ENCODE results near the gene MUC22. TPM values are rescaled to one million over a fixed set of nuclear protein-coding genes. Genes with fewer than 3 reads are reported as not detected.

Gene MUC22
- total RNA-seq, 1 donor from 2014 or later: not detected

DNA sequence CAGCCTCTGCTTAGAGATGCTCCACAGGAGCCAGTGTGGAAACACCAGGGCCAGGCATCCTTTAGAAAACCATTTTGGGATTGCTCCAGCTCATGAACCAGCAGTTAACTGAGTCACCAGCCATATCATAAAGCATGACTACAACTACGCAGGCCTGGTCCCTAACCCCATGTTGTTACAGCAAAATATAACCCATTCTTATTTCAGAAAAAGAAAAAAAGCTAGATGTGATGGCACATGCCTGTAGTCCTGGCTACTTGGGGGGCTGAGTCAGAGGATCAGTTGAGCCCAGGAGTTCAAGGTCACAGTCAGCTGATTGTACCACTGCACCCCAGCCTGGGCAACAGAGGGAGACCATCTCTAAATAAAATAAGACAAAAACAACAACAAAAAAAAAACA, 65.3 kb downstream of the MUC22 start:
- Histone ChIP-seq H3K36me3 (no peaks in the 10 kb centered on the region), H3K4me1 (peaks cover 0 to 8% of the 10 kb centered on the region in 2 donors), H3K4me3 (no peak overlapping the region), H3K27ac (no peak overlapping the region), H3K9me3 (no peaks in the 10 kb centered on the region), H3K27me3 (no peaks in the 10 kb centered on the region)
- TF ChIP-seq, protein P1, sequence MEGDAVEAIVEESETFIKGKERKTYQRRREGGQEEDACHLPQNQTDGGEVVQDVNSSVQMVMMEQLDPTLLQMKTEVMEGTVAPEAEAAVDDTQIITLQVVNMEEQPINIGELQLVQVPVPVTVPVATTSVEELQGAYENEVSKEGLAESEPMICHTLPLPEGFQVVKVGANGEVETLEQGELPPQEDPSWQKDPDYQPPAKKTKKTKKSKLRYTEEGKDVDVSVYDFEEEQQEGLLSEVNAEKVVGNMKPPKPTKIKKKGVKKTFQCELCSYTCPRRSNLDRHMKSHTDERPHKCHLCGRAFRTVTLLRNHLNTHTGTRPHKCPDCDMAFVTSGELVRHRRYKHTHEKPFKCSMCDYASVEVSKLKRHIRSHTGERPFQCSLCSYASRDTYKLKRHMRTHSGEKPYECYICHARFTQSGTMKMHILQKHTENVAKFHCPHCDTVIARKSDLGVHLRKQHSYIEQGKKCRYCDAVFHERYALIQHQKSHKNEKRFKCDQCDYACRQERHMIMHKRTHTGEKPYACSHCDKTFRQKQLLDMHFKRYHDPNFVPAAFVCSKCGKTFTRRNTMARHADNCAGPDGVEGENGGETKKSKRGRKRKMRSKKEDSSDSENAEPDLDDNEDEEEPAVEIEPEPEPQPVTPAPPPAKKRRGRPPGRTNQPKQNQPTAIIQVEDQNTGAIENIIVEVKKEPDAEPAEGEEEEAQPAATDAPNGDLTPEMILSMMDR (IDR thresholded peaks at IDR 0.05): no peak
- intact Hi-C loops (cut with DNase I): no loop called here
- no peak for DNase-seq (ENCODE audit: low spot score in 2 of 2)

DNA sequence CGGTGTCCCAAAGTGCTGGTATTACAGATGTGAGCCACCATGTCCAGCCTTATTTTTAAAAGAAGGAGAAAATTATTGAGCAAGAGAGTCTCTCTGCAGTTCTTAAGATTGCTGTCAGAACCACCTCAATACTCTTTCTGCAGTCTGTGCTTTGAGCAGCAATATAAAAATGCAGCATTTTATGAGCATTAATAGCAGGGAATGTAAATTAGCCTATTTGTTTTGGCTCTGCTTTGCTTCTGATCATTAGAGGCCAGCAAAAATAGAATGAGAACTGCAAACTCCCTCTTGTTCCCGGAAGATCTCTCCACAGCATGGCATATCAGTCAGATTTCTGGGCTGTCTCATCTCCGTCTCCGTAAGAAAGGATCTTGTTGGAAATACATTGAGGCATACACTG, 66.3 kb downstream of the MUC22 start:
- intact Hi-C loops (cut with DNase I): no loop called here
- H3K4me1 ChIP-seq: peaks cover 0 to 8% of the 10 kb centered on the region in 2 donors
- DNase-seq (ENCODE audit: low spot score in 2 of 2): no peak
- H3K27ac ChIP-seq: no peak overlapping the region
- no peaks in the 10 kb centered on the region for H3K27me3 ChIP-seq
- H3K4me3 ChIP-seq: no peak overlapping the region
- H3K9me3 ChIP-seq: no peaks in the 10 kb centered on the region
- TF ChIP-seq, protein P1 (IDR thresholded peaks at IDR 0.05): no peak
- no peaks in the 10 kb centered on the region for H3K36me3 ChIP-seq

DNA sequence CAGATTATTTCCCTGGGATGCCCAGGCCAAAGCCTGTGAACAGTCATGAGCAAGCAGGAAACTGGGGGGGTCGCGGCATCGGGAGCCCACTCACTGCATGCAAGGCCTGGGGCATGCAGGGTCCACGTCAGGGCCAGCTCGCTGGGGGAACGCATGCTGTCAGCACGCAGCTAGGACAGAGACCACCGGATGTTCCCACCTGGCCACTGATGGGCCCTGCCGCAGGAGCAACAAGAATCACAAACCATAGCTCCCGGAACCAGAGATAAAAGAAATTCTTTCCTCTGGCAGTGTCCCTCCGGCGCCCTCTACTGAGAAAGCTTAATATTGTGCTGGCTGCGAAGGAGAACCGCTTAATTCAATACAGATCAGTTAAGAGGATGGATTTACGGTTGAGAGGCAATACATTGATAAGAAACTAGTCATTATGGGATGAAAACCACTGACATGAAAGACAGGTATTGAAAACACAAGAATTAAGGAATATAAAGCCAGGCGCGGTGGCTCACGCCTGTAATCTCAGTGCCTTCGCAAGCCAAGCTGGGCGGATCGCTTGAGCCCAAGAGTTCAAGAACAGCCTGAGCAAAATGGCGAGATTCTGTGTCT, 69.5 kb downstream of the MUC22 start:
- peaks cover 0 to 3% of the 10 kb centered on the region in 2 donors for H3K4me1 ChIP-seq

DNA sequence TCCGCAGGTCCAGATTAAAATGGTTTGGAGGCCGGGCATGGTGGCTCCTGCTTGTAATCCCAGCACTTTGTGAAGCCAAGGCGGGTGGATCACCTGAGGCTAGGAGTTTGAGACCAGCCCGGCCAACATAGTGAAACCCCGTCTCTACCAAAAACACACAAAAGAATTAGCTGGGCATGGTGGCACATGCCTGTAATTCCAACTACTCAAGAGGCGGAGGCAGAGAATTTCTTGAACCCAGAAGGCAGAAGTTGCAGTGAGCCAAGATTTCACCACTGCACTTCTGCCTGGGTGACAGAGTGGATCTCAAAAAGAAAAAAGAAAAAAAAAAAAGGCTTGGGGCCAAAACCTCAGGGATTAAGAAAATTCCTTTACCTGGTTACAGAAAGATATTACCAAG, 71.6 kb downstream of the MUC22 start:
- H3K9me3 ChIP-seq: no peaks in the 10 kb centered on the region
- H3K27me3 ChIP-seq: no peaks in the 10 kb centered on the region
- peaks cover 0 to 3% of the 10 kb centered on the region in 2 donors for H3K4me1 ChIP-seq
- H3K27ac ChIP-seq: no peak overlapping the region
- intact Hi-C loops (cut with DNase I): no loop called here
- TF ChIP-seq, protein P1 (IDR thresholded peaks at IDR 0.05): no peak
- DNase-seq (ENCODE audit: low spot score in 2 of 2): no peak
- no peak overlapping the region for H3K4me3 ChIP-seq
- H3K36me3 ChIP-seq: no peaks in the 10 kb centered on the region

More for the DNA sequence above, 69.5 kb downstream of the MUC22 start:
- peak overlapping the region in 1 of 2 donors; percentile 56 for H3K4me3 ChIP-seq
- no peaks in the 10 kb centered on the region for H3K9me3 ChIP-seq
- no peak overlapping the region for H3K27ac ChIP-seq
- DNase-seq (ENCODE audit: low spot score in 2 of 2): peak in 1 of 2 donors; percentile 78
- intact Hi-C loops (cut with DNase I): no loop called here
- H3K36me3 ChIP-seq: no peaks in the 10 kb centered on the region
- TF ChIP-seq, protein P1 (IDR thresholded peaks at IDR 0.05): peak; percentile 48 to 90 (median 81)
- H3K27me3 ChIP-seq: no peaks in the 10 kb centered on the region

DNA sequence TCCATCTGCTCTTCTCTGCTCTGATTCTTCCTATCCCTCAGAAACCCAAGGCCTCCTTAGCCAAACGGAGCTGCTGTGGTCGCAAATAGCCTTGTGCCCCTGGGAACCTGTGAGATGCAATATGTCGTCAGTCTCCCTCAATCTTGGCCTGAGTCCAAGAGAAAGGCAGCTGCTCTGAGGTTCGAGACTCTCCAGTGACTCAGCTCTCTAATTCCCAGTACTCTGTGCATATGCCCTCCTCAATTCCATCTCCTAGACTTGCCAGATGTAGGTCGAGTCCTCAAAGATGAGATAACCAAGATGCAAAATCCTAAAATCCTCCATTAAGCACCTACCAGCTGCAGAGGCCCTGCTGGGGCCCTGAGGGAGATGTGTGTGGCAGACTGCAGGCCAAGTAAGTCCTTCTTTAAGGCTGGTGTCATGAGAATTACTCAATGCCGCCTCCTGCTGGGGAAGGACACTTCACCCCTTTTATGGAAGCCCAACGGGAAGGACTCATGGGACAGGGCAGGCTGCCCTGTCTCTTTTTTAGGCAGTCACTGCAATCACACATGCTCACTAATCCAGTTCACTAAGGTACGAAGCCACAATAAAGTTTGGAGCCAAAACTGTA, 73.6 kb downstream of the MUC22 start:
- Histone ChIP-seq H3K4me3 (no peak overlapping the region), H3K36me3 (no peaks in the 10 kb centered on the region), H3K4me1 (peaks cover 0 to 8% of the 10 kb centered on the region in 2 donors), H3K27me3 (no peaks in the 10 kb centered on the region), H3K27ac (no peak overlapping the region), H3K9me3 (no peaks in the 10 kb centered on the region)
- intact Hi-C loops (cut with DNase I): no loop called here
- TF ChIP-seq, protein P1 (IDR thresholded peaks at IDR 0.05): peak in 1 of 3 experiments; percentile 27
- DNase-seq (ENCODE audit: low spot score in 2 of 2): no peak

Other genes with a start within 250 kb of the MUC22 start
- gene DDR1, start 126.0 kb upstream of the MUC22 start, total RNA-seq: 18.8 TPM
- gene GTF2H4, start 102.3 kb upstream of the MUC22 start, total RNA-seq: 81.0 TPM
- 5.7 TPM for gene VARS2, start 96.2 kb upstream of the MUC22 start, total RNA-seq
- not detected for gene SFTA2, start 78.3 kb upstream of the MUC22 start, total RNA-seq
- gene MUCL3, start 69.5 kb upstream of the MUC22 start, total RNA-seq: not detected
- gene MUC21, start 26.8 kb upstream of the MUC22 start, total RNA-seq: not detected
- gene C6orf15, start 102.1 kb downstream of the MUC22 start, total RNA-seq: not detected
- not detected for gene PSORS1C1, start 104.3 kb downstream of the MUC22 start, total RNA-seq
- not detected for gene CDSN, start 110.0 kb downstream of the MUC22 start, total RNA-seq
- 5.2 TPM for gene PSORS1C2, start 128.6 kb downstream of the MUC22 start, total RNA-seq
- 14.7 TPM for gene CCHCR1, start 147.3 kb downstream of the MUC22 start, total RNA-seq
- gene TCF19, start 148.1 kb downstream of the MUC22 start, total RNA-seq: 10.3 TPM
- gene POU5F1, start 160.2 kb downstream of the MUC22 start, total RNA-seq: not detected